Right cardiac atrium (tissue), 5 donors: ENCODE data around the gene C12orf75. TPM values are rescaled to one million over a fixed set of nuclear protein-coding genes. Genes with fewer than 3 reads are reported as not detected.
"Not testable (repeated sequence)": the region's sequence is repeated elsewhere in the genome, so short reads cannot be mapped to it uniquely, and the experiment has no call there.

Experiments used
- ATAC-seq, 2 donors: fragments of 200-7000 bp; cut with Tn5 transposase; one replicate each; pipeline versions ENCODE4 v1.8.0 to v1.9.1; 2020; ENCODE audit warnings: moderate library complexity in 2 of 2, mild to moderate bottlenecking in 1 of 2
- DNase-seq, 3 donors: peaks; one replicate each; pipeline ENCODE4 v3.0.0-alpha.2; 2020
- H3K27ac ChIP-seq: one replicate; pipeline ENCODE4 v1.5.1; 2013; ENCODE audit warnings: mild to moderate bottlenecking, low read length, control low read depth, moderate library complexity
- H3K27me3 ChIP-seq: one replicate; pipeline ENCODE4 v1.6.1; 2013; ENCODE audit not compliant: control insufficient read depth, insufficient read depth
- H3K4me1 ChIP-seq: one replicate; pipeline ENCODE4 v1.6.1; 2013; ENCODE audit warnings: low read length; ENCODE audit not compliant: control insufficient read depth, insufficient read depth
- H3K4me3 ChIP-seq: one replicate; pipeline ENCODE4 v1.5.1; 2013; ENCODE audit warnings: low read length, control low read depth
- H3K9me3 ChIP-seq: one replicate; pipeline ENCODE4 v1.6.1; 2013; ENCODE audit warnings: low read length; ENCODE audit not compliant: control insufficient read depth
- WGBS: extraction: QIAGEN DNeasy Blood & Tissue Kit; methylation state at CpG from one replicate; pipeline ENCODE4 v1.1.7; 2013; 5-methylcytosine and 5-hydroxymethylcytosine counted together
- intact Hi-C, 4 donors: fragments of 100-400 bp; cut with DNase I; formaldehyde crosslinking; loops; one replicate each; pipeline versions ENCODE4 v1.11.0 to v1.14.0; 2022 to 2023
- polyA plus RNA-seq: library from polyadenylated mRNA; stranded (reverse); fragments of 200-250 nt; gene quantifications from one replicate; pipeline ENCODE4 v1.2.3, GENCODE V29; 2013
- total RNA-seq, 4 donors: library from RNA; stranded (reverse); fragmentation: NEBNext Ultra II Directional; extraction: Animal tissue kit (Norgen Biotek cat#: 25700); gene quantifications; one replicate each; pipeline ENCODE4 v1.2.1, GENCODE V29; 2021
- donor health status: healthy with polysubstance abuse.
- donor health status: DM: no; HTN: yes; CAD: no.
- donor health status: DM: no; HTN: no; CAD: no.
- donor health status: DM: no; HTN: yes; CAD: no; lungs with severe emphysema.
- donor health status: DM: yes; HTN: yes; CAD: no.

The C12orf75 gene
- total and polyA plus RNA-seq, 5 donors: 1.5 to 2.1 (median 1.7) TPM

DNA sequence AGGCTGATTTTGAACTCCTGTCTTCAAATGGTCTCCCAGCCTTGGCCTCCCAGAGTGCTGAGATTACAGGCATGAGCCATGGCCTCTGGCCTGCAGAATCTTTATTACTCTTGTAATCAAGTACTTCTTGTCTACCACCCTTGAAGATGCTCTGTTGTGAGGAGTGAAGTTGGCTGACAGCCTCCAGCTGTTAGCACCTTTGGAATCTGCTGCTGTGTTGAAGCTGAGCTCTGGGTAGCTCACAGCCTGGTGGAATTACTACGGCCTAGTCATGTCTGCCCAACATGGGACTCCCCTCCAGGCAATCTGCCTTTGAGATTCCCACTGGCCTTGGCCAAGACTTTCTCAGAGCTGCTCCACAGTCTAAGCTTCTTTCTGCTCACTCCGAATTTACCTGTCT is 5.8 kb upstream of the C12orf75 start:
- Histone ChIP-seq H3K4me3 (no peak overlapping the region), H3K27me3 (no peaks in the 10 kb centered on the region), H3K27ac (no peak overlapping the region), H3K9me3 (no peaks in the 10 kb centered on the region), H3K4me1 (no peaks in the 10 kb centered on the region)
- 76% methylated on average over 2 of the region's 2 CpGs for WGBS
- DNase-seq (no peak), ATAC-seq (no peak)
- intact Hi-C loops: no loop called here

- Histone ChIP-seq H3K9me3 (no peaks in the 10 kb centered on the region), H3K27ac (no peak overlapping the region), H3K4me1 (peaks cover under 1% of the 10 kb centered on the region), H3K4me3 (no peak overlapping the region), H3K27me3 (no peaks in the 10 kb centered on the region)
- intact Hi-C loops: no loop called here
- ATAC-seq (no peak), DNase-seq (no peak)
- 96% methylated on average over 2 of the region's 2 CpGs for WGBS
Observed at GRCh38 chr12:105325117-105325516, 5.4 kb upstream of the C12orf75 start.

- no peak for DNase-seq
- Histone ChIP-seq H3K27me3 (no peaks in the 10 kb centered on the region), H3K4me3 (peak overlapping the region; percentile 96), H3K4me1 (peaks cover 3% of the 10 kb centered on the region), H3K27ac (no peak overlapping the region), H3K9me3 (no peaks in the 10 kb centered on the region)
- ATAC-seq: no peak
- intact Hi-C loops: no loop called here
- 5% methylated on average over 9 of the region's 9 CpGs for WGBS
Observed at GRCh38 chr12:105329926-105330282, 587 bp upstream of the C12orf75 start.

- Histone ChIP-seq H3K4me1 (peaks cover 3% of the 10 kb centered on the region), H3K4me3 (peak overlapping the region; percentile 96), H3K27ac (no peak overlapping the region), H3K9me3 (no peaks in the 10 kb centered on the region), H3K27me3 (no peaks in the 10 kb centered on the region)
- 3% methylated on average over 46 of the region's 46 CpGs for WGBS
- ATAC-seq: peak; percentile 50
- intact Hi-C loops: no loop called here
- DNase-seq: peak; percentile 27 to 66 (median 55)
Observed at GRCh38 chr12:105330931-105331804, 677 bp downstream of the C12orf75 start.

GRCh38 chr12:105331805-105332251 is 1.3 kb downstream of the C12orf75 start:
- no peak for DNase-seq
- Histone ChIP-seq H3K27me3 (no peaks in the 10 kb centered on the region), H3K4me3 (no peak overlapping the region), H3K9me3 (no peaks in the 10 kb centered on the region), H3K27ac (no peak overlapping the region), H3K4me1 (peaks cover 3% of the 10 kb centered on the region)
- intact Hi-C loops: no loop called here
- ATAC-seq: no peak
- 86% methylated on average over 8 of the region's 8 CpGs for WGBS

GRCh38 chr12:105332286-105332685 is 1.8 kb downstream of the C12orf75 start:
- DNase-seq, H3K4me3 ChIP-seq, ATAC-seq, H3K9me3 ChIP-seq, intact Hi-C loops, H3K27ac ChIP-seq, H3K27me3 ChIP-seq, H3K4me1 ChIP-seq: not testable (repeated sequence)
- WGBS: 97% methylated on average over 6 of the region's 6 CpGs

DNA sequence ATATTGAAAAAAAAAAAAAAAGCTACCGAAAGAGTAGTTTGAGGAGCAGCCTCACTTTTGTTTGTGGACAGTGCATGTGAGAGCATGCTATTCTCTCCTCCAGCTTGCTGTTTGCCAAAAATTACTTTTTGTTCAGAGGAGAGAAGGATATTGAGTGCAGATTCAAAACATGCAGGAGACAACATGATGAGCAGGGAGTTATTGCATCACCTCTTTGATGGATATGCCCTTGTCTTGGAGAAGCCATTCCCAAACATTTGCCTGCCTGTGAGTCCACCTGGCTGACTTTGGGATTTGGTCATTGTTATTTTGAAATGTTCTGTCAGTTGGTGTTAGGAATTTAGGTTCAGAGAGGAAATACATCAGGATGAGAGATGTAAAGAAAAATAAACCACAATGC is 2.4 kb downstream of the C12orf75 start:
- Histone ChIP-seq H3K4me3 (no peak overlapping the region), H3K27ac (no peak overlapping the region), H3K4me1 (peaks cover 3% of the 10 kb centered on the region), H3K9me3 (no peaks in the 10 kb centered on the region), H3K27me3 (no peaks in the 10 kb centered on the region)
- DNase-seq (no peak), ATAC-seq (no peak)
- intact Hi-C loops: no loop called here
- 89% methylated on average over 1 of the region's 1 CpG for WGBS

GRCh38 chr12:105334001-105334400 is 3.5 kb downstream of the C12orf75 start:
- intact Hi-C loops: no loop called here
- peaks cover 3% of the 10 kb centered on the region for H3K4me1 ChIP-seq
- no peak for DNase-seq
- WGBS: 42% methylated on average over 3 of the region's 3 CpGs
- no peak overlapping the region for H3K4me3 ChIP-seq
- no peak overlapping the region for H3K27ac ChIP-seq
- no peaks in the 10 kb centered on the region for H3K9me3 ChIP-seq
- no peak for ATAC-seq
- no peaks in the 10 kb centered on the region for H3K27me3 ChIP-seq

GRCh38 chr12:105334582-105334981 is 4.1 kb downstream of the C12orf75 start:
- Histone ChIP-seq H3K27ac (no peak overlapping the region), H3K9me3 (no peaks in the 10 kb centered on the region), H3K4me3 (no peak overlapping the region), H3K4me1 (peaks cover 3% of the 10 kb centered on the region), H3K27me3 (no peaks in the 10 kb centered on the region)
- intact Hi-C loops: no loop called here
- 86% methylated on average over 4 of the region's 4 CpGs for WGBS
- ATAC-seq: no peak
- DNase-seq: no peak

GRCh38 chr12:105335856-105336255 is 5.4 kb downstream of the C12orf75 start:
- WGBS: 77% methylated on average over 5 of the region's 5 CpGs
- Histone ChIP-seq H3K27ac (no peak overlapping the region), H3K4me3 (no peak overlapping the region), H3K9me3 (peaks cover 2% of the 10 kb centered on the region), H3K27me3 (no peaks in the 10 kb centered on the region), H3K4me1 (no peaks in the 10 kb centered on the region)
- DNase-seq (no peak), ATAC-seq (no peak)
- intact Hi-C loops: no loop called here

DNA sequence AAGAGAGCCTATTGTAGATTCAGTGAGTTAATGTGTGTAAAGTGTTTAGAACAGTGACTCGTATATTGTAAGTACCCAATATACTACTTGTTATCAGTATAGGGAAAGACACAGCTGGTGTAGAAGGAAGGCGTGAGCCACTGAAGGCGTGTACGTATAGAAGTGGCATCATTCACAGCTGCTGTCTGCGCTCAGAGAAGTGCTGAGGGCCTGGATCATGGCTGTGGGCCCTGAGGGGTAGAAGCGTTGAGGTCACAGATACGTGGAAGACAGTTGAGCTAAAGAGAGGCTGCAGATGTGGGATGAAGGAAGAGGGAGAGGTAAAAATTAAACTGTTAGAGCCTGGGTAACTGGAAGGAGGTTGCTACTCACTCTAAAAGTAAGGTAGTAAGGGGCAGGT is 5.9 kb downstream of the C12orf75 start:
- intact Hi-C loops: no loop called here
- H3K27me3 ChIP-seq: no peaks in the 10 kb centered on the region
- H3K27ac ChIP-seq: no peak overlapping the region
- no peak for DNase-seq
- H3K4me1 ChIP-seq: no peaks in the 10 kb centered on the region
- H3K4me3 ChIP-seq: no peak overlapping the region
- no peak for ATAC-seq
- 89% methylated on average over 7 of the region's 7 CpGs for WGBS
- H3K9me3 ChIP-seq: peaks cover 2% of the 10 kb centered on the region
